H9 (cell line): ENCODE measurements around the gene ANGPTL1. TPM values are rescaled to one million over a fixed set of nuclear protein-coding genes. Genes with fewer than 3 reads are reported as not detected.

ENCODE experiments used
- DNase-seq: peaks from one replicate; pipeline ENCODE4 v3.0.0-alpha.2; 2017
- H2AFZ ChIP-seq: one replicate; pipeline ENCODE4 v1.6.1; 2013; ENCODE audit warnings: mild to moderate bottlenecking, low read length, control low read depth, moderate library complexity
- H2AK5ac ChIP-seq: 2 replicates; pipeline ENCODE4 v1.6.1; 2013; ENCODE audit warnings: low read length, control low read depth, mixed read lengths; ENCODE audit not compliant: insufficient read length
- H2BK120ac ChIP-seq: one replicate; pipeline ENCODE4 v1.6.1; 2013; ENCODE audit warnings: low read depth, mild to moderate bottlenecking, low read length, control low read depth, inconsistent platforms; ENCODE audit not compliant: poor library complexity, severe bottlenecking
- H2BK12ac ChIP-seq: 2 replicates; pipeline ENCODE4 v1.6.1; 2013; ENCODE audit warnings: low read length, control low read depth, mixed read lengths, low read depth; ENCODE audit not compliant: insufficient read length
- H2BK15ac ChIP-seq: 2 replicates; pipeline ENCODE4 v1.6.1; 2013; ENCODE audit warnings: low read depth, low read length, control low read depth
- H2BK20ac ChIP-seq: one replicate; pipeline ENCODE4 v1.6.1; 2013; ENCODE audit warnings: low read depth, mild to moderate bottlenecking, low read length, control low read depth, inconsistent platforms; ENCODE audit not compliant: poor library complexity, severe bottlenecking
- H2BK5ac ChIP-seq: 2 replicates; pipeline ENCODE4 v1.6.1; 2013; ENCODE audit warnings: low read length, control low read depth, mixed read lengths; ENCODE audit not compliant: insufficient read length
- H3K14ac ChIP-seq: 2 replicates; pipeline ENCODE4 v1.6.1; 2013; ENCODE audit warnings: low read length, control low read depth; ENCODE audit not compliant: insufficient read depth
- H3K18ac ChIP-seq: 2 replicates; pipeline ENCODE4 v1.6.1; 2013; ENCODE audit warnings: low read depth, mild to moderate bottlenecking, mixed read lengths, low read length, control low read depth; ENCODE audit not compliant: insufficient read length
- H3K23ac ChIP-seq: 2 replicates; pipeline ENCODE4 v1.6.1; 2013; ENCODE audit warnings: low read length, control low read depth, mixed read lengths, low read depth; ENCODE audit not compliant: insufficient read length
- H3K23me2 ChIP-seq: 2 replicates; pipeline ENCODE4 v1.6.1; 2013; ENCODE audit warnings: low read depth, mild to moderate bottlenecking, mixed read lengths, low read length, control low read depth; ENCODE audit not compliant: insufficient read length, poor library complexity, severe bottlenecking
- H3K27ac ChIP-seq: 2 replicates; pipeline ENCODE4 v1.5.1; 2013; ENCODE audit warnings: low read length, control low read depth, mixed read lengths, low read depth; ENCODE audit not compliant: insufficient read length
- H3K27me3 ChIP-seq: 2 replicates; pipeline ENCODE4 v1.6.1; 2013; ENCODE audit warnings: low read length, control low read depth, inconsistent platforms; ENCODE audit not compliant: insufficient read depth
- H3K4ac ChIP-seq: 2 replicates; pipeline ENCODE4 v1.6.1; 2013; ENCODE audit warnings: low read depth, mild to moderate bottlenecking, control low read depth, inconsistent platforms, low read length, moderate library complexity
- H3K4me1 ChIP-seq: 2 replicates; pipeline ENCODE4 v1.6.1; 2013; ENCODE audit warnings: low read length, control low read depth, inconsistent platforms; ENCODE audit not compliant: insufficient read depth
- H3K4me2 ChIP-seq: 2 replicates; pipeline ENCODE4 v1.6.1; 2013; ENCODE audit warnings: low read length, control low read depth, mixed read lengths; ENCODE audit not compliant: insufficient read length, insufficient read depth
- H3K56ac ChIP-seq: 2 replicates; pipeline ENCODE4 v1.6.1; 2013; ENCODE audit warnings: low read depth, mild to moderate bottlenecking, mixed read lengths, low read length, control low read depth; ENCODE audit not compliant: insufficient read length
- H3K79me1 ChIP-seq: 2 replicates; pipeline ENCODE4 v1.6.1; 2013; ENCODE audit warnings: low read depth, mild to moderate bottlenecking, moderate library complexity, low read length, control low read depth, inconsistent platforms; ENCODE audit not compliant: insufficient read depth, poor library complexity, severe bottlenecking
- H3K79me2 ChIP-seq: 2 replicates; pipeline ENCODE4 v1.6.1; 2013; ENCODE audit warnings: low read length, control low read depth, inconsistent platforms; ENCODE audit not compliant: insufficient read depth
- H3K9ac ChIP-seq: 2 replicates; pipeline ENCODE4 v1.6.1; 2013; ENCODE audit warnings: low read length, control low read depth, mixed read lengths; ENCODE audit not compliant: insufficient read length; ENCODE audit errors: extremely low read depth
- H3K9me3 ChIP-seq: one replicate; pipeline ENCODE4 v1.6.1; 2013; ENCODE audit warnings: low read depth, low read length, inconsistent platforms; ENCODE audit not compliant: control insufficient read depth
- H3T11ph ChIP-seq: one replicate; pipeline ENCODE4 v1.6.1; 2013; ENCODE audit warnings: mild to moderate bottlenecking, low read length, control low read depth, inconsistent platforms
- H4K20me1 ChIP-seq: one replicate; pipeline ENCODE4 v1.6.1; 2013; ENCODE audit not compliant: control insufficient read depth, insufficient read length, insufficient read depth
- H4K5ac ChIP-seq: 2 replicates; pipeline ENCODE4 v1.6.1; 2013; ENCODE audit warnings: low read depth, mild to moderate bottlenecking, mixed read lengths, low read length, control low read depth; ENCODE audit not compliant: insufficient read length
- H4K8ac ChIP-seq: replicated peaks from 2 replicates; pipeline ENCODE4 v1.6.1; 2013; ENCODE audit warnings: low read length, control low read depth, mixed read lengths, low read depth; ENCODE audit not compliant: insufficient read length
- H4K91ac ChIP-seq: 2 replicates; pipeline ENCODE4 v1.6.1; 2013; ENCODE audit warnings: low read depth, mild to moderate bottlenecking, moderate library complexity, mixed read lengths, low read length, control low read depth; ENCODE audit not compliant: insufficient read length
- H3K27ac Mint-ChIP-seq, 3 experiments: 2 replicates in 2 of 3; 3 replicates in 1 of 3; pipeline ENCODE4 v1.8.0; 2020 to 2021; ENCODE audit warnings: mixed read lengths in 3 of 3, mild to moderate bottlenecking in 1 of 3, moderate library complexity in 1 of 3
- H3K27me3 Mint-ChIP-seq: 2 replicates; pipeline ENCODE4 v1.8.0; 2021; ENCODE audit warnings: low read depth, mild to moderate bottlenecking, moderate library complexity, mixed read lengths
- H3K36me3 Mint-ChIP-seq, 3 experiments: 2 replicates in 2 of 3; 3 replicates in 1 of 3; pipeline ENCODE4 v1.8.0; 2020 to 2021; ENCODE audit warnings: low read depth in 3 of 3, mixed read lengths in 3 of 3; ENCODE audit not compliant: insufficient read depth in 1 of 3
- H3K4me1 Mint-ChIP-seq, 2 experiments: 2 replicates each; pipeline ENCODE4 v1.8.0; 2020; ENCODE audit warnings: mixed read lengths in 2 of 2
- H3K4me3 Mint-ChIP-seq, 2 experiments: 2 replicates in 1 of 2; 3 replicates in 1 of 2; pipeline ENCODE4 v1.8.0; 2020 to 2021; ENCODE audit warnings: mild to moderate bottlenecking in 2 of 2, mixed read lengths in 2 of 2, moderate library complexity in 1 of 2
- H3K9me3 Mint-ChIP-seq, 2 experiments: 2 replicates in 1 of 2; 3 replicates in 1 of 2; pipeline ENCODE4 v1.8.0; 2020; ENCODE audit warnings: mild to moderate bottlenecking in 2 of 2, mixed read lengths in 2 of 2, moderate library complexity in 1 of 2
- CTCF ChIP-seq: fragments of 200-600 bp; sonication (generic); conservative IDR thresholded peaks from 3 replicates; pipeline ENCODE4 v1.8.0; 2021; ENCODE audit warnings: antibody characterized with exemption, mild to moderate bottlenecking
- WGBS: extraction: QIAGEN DNeasy Blood & Tissue Kit; methylation state at CpG from one replicate; pipeline ENCODE4 v1.1.7; 2013; ENCODE audit warnings: missing lambda C conversion rate, low lambda C conversion rate, mixed read lengths; ENCODE audit not compliant: insufficient read length; ENCODE audit errors: extremely low coverage; 5-methylcytosine and 5-hydroxymethylcytosine counted together
- total RNA-seq: library from RNA; stranded (reverse); gene quantifications from 2 replicates; pipeline ENCODE4 v1.2.1, GENCODE V29; 2021

Gene ANGPTL1
- total RNA-seq, 1 experiment from 2014 or later: not detected

GRCh38 chr1:178818416-178818815 lies 52.5 kb downstream of the ANGPTL1 start:
- Mint-ChIP-seq H3K9me3 (no peaks in the 10 kb centered on the region), H3K4me1 (peaks cover 0 to 4% of the 10 kb centered on the region in 2 experiments; a peak in 1 of 4 replicates), H3K27ac (peak overlapping the region in 1 of 3 experiments; percentile 57; a peak in 2 of 7 replicates), H3K36me3 (peaks cover 4 to 17% (median 12%) of the 10 kb centered on the region in 3 experiments; a peak in 6 of 7 replicates), H3K4me3 (no peak overlapping the region), H3K27me3 (no peaks in the 10 kb centered on the region)
- no peaks in the 10 kb centered on the region for H3K4me1 ChIP-seq
- H3K27ac ChIP-seq: no peak overlapping the region
- H3K56ac ChIP-seq: no peak overlapping the region
- no peak overlapping the region for H3T11ph ChIP-seq
- H3K4me2 ChIP-seq: no peak overlapping the region
- no peak overlapping the region for H2BK20ac ChIP-seq
- no peak overlapping the region for H2BK5ac ChIP-seq
- no peaks in the 10 kb centered on the region for H3K27me3 ChIP-seq
- no peak overlapping the region for H3K4ac ChIP-seq
- no peak overlapping the region for H2BK12ac ChIP-seq
- H3K18ac ChIP-seq: no peak overlapping the region
- no peak for TF ChIP-seq CTCF
- H4K8ac ChIP-seq: no peak overlapping the region
- no peak overlapping the region for H3K23ac ChIP-seq
- no peak overlapping the region for H2AFZ ChIP-seq
- H4K20me1 ChIP-seq: no peaks in the 10 kb centered on the region
- no peak overlapping the region for H2AK5ac ChIP-seq
- H4K5ac ChIP-seq: no peak overlapping the region
- no peak overlapping the region for H3K9ac ChIP-seq
- H3K14ac ChIP-seq: no peak overlapping the region
- H3K79me1 ChIP-seq: no peaks in the 10 kb centered on the region
- DNase-seq: no peak
- H2BK120ac ChIP-seq: no peak overlapping the region
- H3K79me2 ChIP-seq: no peaks in the 10 kb centered on the region
- H4K91ac ChIP-seq: no peak overlapping the region
- no peak overlapping the region for H2BK15ac ChIP-seq
- H3K9me3 ChIP-seq: no peaks in the 10 kb centered on the region
- WGBS: no CpG with 5 or more reads among the region's 2 CpGs
- no peaks in the 10 kb centered on the region for H3K23me2 ChIP-seq
